SK-N-SH (cell line): ENCODE measurements around the gene ZNF214. TPM values are rescaled to one million over a fixed set of nuclear protein-coding genes. Genes with fewer than 3 reads are reported as not detected.

Experiments used
- polyA plus RNA-seq, 3 experiments: library from polyadenylated mRNA; depleted of rRNA; stranded (reverse); fragments of >200 nt; gene quantifications; 2 replicates each; pipeline ENCODE4 v1.2.3, GENCODE V29; 2012

The ZNF214 gene
- polyA plus RNA-seq, 1 of the 3 experiments (the other 2 are of a cell fraction) = 1.4 TPM

Other genes with a start within 250 kb of the ZNF214 start
- not detected in 2 replicates for gene OR2AG2, start 248.4 kb downstream of the ZNF214 start, polyA plus RNA-seq (2012; rRNA removed)
- not detected in 2 replicates for gene OR2AG1, start 237.3 kb downstream of the ZNF214 start, polyA plus RNA-seq (2012; rRNA removed)
- not detected in 2 replicates for gene OR6A2, start 220.7 kb downstream of the ZNF214 start, polyA plus RNA-seq (2012; rRNA removed)
- gene OR10A5, start 174.7 kb downstream of the ZNF214 start, polyA plus RNA-seq (2012; rRNA removed) = not detected in 2 replicates
- not detected in 2 replicates for gene OR10A2, start 157.3 kb downstream of the ZNF214 start, polyA plus RNA-seq (2012; rRNA removed)
- not detected in 2 replicates for gene OR10A4, start 143.7 kb downstream of the ZNF214 start, polyA plus RNA-seq (2012; rRNA removed)
- gene OR2D2, start 127.8 kb downstream of the ZNF214 start, polyA plus RNA-seq (2012; rRNA removed) = not detected in 2 replicates
- gene OR2D3, start 99.3 kb downstream of the ZNF214 start, polyA plus RNA-seq (2012; rRNA removed) = not detected in 2 replicates
- 0.15 and 0.54 TPM in 2 replicates for gene ZNF215, start 93.9 kb downstream of the ZNF214 start, polyA plus RNA-seq (2012; rRNA removed)
- gene NLRP14, start 133 bp upstream of the ZNF214 start, polyA plus RNA-seq (2012; rRNA removed) = not detected in 2 replicates
- not detected in 2 replicates for gene RBMXL2, start 68.7 kb upstream of the ZNF214 start, polyA plus RNA-seq (2012; rRNA removed)
- gene SYT9, start 231.6 kb upstream of the ZNF214 start, polyA plus RNA-seq (2012; rRNA removed) = 0.10 and 0.60 TPM in 2 replicates